Suppressor macrophage treated with lipopolysaccharide for 1 hour (primary cell): ENCODE data around the gene ASXL2.
"Not testable (repeated sequence)": the region's sequence is repeated elsewhere in the genome, so short reads cannot be mapped to it uniquely, and the experiment has no call there.

ENCODE experiments used
- DNase-seq, 3 donors: peaks; one replicate each; pipeline ENCODE4 v3.0.0-alpha.2; 2020 to 2022

The ASXL2 gene

DNA sequence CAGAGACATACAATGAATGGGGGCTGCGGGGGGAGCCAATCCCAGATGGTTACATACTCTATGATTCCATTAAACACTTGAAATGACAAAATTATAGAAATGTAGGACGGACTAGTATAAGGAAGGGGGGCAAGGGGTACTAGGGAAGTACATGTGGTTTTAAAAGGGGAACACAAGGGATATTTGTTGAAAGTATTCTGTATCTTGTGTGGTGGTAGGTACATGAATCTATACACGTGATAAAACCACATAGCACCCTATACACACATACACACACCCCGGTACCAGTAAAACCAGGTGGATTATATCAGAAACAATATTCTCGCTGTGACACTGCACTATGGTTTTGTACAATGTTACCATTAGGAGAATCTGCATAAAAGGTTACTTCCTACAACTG lies 45.4 kb downstream of the ASXL2 start:
- DNase-seq = no peak

GRCh38 chr2:25831746-25832449 lies 46.4 kb downstream of the ASXL2 start:
- DNase-seq = peak; percentile 9 to 44 (median 39)

DNA sequence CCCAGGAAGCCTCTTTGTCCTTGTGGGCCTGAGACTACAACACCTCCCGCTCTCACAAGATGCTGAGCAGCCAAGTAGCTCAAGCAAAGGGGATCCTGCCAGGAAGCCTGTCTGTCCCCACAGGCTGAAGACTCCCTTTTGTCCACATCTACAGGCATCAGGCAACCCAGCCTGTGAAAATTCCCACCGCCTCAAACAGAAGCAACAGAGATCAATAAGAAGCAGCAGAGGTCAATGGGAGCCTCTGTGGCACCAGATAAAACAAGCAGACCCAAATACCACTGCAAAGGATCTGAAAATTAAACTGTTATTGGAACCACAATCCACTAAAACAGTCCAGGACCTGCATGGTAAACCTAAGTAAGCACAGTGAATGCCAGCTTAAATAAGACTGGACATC lies 48.5 kb downstream of the ASXL2 start:
- no peak for DNase-seq

- peak in 1 of 3 donors; percentile 29 for DNase-seq
These were observed 48.9 kb downstream of the ASXL2 start for GRCh38 chr2:25829377-25829704.

DNA sequence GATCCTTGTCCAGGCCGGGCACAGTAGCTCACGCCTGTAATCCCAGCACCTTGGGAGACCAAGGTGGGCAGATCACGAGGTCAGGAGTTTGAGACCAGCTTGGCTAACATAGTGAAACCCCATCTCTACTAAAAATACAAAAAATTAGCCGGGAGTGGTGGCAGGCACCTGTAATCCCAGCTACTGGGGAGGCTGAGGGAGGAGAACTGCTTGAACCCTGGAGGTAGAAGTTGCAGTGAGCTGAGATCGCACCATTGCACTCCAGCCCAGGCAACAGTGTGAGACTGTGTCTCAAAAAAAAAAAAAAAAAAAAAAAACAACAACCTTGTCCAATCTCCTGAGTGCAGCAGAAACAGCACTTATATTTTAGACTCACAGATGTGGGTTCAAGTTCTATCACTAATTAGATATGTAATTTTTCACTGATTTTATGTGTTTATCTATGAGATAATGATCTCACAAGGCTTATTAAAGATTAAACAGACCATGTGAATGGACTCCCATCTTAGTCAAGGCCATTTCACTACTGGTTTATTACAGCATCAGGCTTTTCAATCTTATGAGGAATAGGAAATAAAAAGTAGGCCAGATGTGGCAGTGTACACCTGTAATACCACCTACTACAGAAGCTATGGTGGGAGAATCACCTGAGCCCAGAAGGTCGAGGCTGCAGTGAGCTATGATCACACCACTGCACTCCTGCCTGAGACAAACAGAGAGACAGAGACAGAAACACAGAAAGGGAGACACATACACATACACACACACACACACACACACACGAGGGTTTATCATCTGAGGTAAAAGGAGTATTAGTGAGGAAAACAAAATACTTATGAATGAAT lies 49.5 kb downstream of the ASXL2 start:
- DNase-seq = not testable (repeated sequence)

- DNase-seq = peak in 2 of 3 donors; percentile 5 to 24
These were observed 53.0 kb downstream of the ASXL2 start for GRCh38 chr2:25825238-25825637.

DNA sequence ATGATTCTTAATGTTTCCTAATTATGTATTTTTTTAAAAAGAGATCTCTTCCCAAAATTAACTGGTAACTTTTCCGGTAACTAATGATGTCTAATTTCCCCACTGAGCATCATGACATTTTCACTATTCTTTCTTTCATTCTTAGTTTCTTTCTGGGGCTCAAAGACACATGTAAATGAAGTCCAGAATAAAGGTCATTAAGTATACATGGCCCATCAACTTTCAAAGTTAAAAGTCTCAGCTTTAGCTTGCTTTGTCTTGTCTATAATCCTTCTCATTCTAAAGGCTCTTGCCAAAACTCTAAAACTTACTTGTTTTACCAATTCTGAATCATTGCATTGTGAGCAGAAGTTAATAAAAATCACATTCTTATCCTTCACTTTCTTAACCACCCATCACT lies 53.6 kb downstream of the ASXL2 start:
- DNase-seq = no peak

DNA sequence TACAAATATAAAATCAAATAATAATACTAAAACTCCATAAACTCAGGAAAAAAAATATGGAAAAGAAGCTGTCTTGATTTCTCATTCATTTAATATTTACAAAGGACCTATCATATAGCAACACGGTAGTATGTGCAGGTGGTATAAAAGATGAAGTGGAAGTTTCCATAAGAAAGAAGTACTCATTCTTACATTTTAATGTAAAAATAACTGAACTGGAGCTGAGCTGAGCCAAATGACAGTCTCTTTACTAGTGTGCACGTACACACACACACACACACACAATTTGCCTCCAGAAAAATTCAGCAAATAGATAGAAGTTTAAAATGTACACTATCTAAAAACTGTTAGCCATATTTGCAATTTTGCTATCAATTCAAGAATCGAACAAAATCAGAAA lies 54.1 kb downstream of the ASXL2 start:
- no peak for DNase-seq

GRCh38 chr2:25822190-25823117 lies 55.8 kb downstream of the ASXL2 start:
- DNase-seq = peak; percentile 38 to 66 (median 52)

DNA sequence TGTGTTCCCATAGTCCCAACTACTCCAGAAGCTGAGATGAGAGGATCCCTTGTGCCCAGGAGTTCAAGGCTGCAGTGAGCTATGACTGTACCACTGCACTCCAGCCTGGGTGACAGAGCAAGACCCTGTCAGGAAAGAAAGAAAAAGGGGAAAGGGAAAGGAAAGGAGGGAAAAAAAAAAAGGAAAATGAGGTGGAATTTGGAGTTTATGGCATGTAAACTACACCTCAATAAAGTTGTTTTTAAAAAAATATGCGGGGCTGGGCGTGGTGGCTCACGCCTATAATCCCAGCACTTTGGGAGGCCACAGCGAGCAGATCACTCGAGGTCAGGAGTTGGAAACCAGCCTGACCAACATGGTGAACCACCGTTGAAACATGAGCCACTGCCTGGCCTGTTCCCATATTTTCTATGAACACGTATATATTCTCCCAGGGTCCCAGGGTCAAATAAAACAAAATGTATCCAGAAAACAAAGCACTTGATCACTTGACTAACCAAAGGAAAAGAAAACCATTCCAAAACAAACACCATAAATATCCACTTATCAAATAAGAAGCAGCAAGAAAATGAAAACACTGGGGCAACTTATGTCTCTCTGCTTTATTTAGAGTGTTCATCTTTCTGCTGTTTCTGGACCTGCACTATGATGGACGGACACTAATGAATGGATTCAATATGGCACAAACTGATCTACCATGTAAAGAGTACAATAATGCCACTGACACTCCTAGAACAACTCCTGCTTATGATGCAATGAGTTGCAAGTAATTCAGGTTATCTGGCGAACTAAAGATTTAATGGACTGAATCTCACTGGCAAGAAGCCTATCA lies 56.8 kb downstream of the ASXL2 start:
- no peak for DNase-seq

- no peak for DNase-seq
These were observed 58.7 kb downstream of the ASXL2 start for GRCh38 chr2:25819597-25820039.

DNA sequence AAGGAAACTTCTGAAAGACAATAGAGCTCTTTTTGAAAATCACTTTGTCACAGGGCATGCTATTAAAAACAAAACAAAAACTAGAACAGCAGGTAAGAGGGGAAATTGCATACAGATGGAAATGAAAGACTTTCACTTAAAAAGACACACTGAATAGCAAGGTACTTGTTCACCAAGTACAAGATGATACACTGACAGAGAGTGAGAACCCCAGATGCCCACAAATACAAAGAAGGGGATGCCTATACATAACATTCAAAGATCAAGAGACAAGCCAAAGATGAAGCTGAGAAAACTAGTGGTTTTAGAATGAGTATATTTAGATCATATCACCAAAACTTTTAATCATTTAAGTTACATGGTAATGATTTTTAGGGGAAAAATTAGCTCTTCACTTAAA lies 60.7 kb downstream of the ASXL2 start:
- DNase-seq = no peak

DNA sequence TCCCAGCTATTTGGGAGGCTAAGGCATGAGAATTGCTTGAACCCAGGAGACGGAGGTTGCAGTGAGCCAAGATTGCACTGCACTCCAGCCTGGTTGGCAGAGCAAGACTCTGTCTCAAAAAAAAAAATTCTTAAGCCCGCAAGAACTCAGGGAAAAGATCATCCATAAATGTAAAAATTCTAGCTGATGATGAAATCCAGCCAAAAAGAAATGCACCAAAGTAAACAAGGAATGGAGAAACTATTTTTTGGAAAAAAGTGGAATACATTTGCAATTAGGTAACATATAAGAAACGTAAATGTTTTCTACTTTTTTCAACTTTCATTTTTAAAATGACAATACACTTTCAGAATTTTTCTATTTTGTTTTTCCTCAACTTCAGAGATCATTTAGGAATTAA lies 61.3 kb downstream of the ASXL2 start:
- no peak for DNase-seq

- no peak for DNase-seq
These were observed 62.0 kb downstream of the ASXL2 start for GRCh38 chr2:25816249-25816648.

- DNase-seq = no peak
These were observed 63.6 kb downstream of the ASXL2 start for GRCh38 chr2:25814681-25815080.

DNA sequence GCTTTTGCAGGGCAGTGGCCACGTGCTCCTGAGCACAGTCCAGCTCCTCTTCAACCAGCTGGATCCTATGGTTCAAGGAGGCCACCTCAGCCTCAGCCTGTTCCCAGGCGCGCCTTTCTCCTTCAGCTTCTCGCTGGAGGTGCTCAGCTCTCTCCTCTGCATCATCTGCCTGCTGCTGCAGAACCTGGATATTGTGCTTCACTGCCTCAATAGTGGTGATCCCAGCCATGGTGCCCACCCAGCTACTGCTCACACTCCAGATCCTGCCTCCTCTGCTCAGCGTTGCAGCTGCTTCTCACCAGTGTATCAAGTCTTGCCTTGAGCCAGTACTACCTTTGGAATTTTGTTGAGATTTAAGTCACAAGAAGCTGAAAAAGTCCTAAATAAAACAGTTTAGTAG lies 67.9 kb downstream of the ASXL2 start:
- DNase-seq = no peak

GRCh38 chr2:25809646-25810045 lies 68.6 kb downstream of the ASXL2 start:
- no peak for DNase-seq

DNA sequence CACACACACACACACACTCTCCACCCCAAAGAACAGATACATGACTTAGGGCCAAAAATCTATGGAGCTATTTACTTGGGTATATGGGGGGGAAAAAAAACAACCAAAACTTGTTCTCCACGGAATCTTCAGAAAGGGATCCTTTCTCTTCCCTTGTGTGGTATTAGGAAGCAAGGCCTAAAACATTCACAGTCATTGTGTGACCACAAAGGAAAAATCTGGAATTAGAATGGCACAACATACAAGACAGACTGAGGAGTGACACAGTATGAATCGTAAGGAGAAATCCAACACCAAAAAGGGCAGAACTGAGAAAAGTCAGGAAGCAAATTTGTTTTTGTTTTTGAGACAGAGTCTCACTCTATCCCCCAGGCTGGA lies 70.3 kb downstream of the ASXL2 start:
- DNase-seq = no peak

DNA sequence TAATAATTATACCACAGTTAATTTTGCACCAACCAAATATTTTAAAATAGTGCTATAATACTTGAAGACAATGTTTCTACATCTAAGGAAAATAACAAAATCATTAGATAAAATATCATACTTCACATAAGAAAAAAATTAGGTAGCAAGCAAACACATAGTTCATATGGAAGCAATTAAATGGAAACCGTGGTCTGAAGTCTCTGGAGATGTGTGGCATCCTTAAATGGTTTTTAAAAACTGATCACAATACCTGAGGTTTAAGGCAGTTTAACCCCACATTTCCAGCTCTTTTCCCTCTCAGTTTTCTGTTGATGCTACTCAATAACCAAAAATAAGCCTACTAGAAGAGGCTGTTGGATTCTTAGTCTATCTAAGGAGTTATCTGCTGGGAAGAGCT lies 71.3 kb downstream of the ASXL2 start:
- no peak for DNase-seq

DNA sequence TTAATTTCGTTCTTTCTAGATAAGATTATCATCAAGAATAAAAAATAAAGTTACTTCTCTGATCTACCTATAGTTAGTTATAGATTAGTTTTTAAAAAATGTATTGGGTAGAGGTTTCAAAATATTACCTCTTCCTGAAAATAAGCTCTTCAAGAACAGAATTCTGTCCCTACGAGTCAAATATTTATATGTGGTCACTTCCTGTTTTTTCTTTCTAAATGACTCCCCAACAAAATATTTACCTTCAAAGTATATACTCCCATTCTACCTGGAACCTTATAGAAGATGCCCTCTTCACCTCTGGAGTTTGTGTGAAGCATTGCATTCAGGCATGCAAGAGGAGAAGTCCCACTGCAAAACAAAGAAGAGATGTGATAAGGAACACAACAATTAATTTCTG lies 72.3 kb downstream of the ASXL2 start:
- no peak for DNase-seq

DNA sequence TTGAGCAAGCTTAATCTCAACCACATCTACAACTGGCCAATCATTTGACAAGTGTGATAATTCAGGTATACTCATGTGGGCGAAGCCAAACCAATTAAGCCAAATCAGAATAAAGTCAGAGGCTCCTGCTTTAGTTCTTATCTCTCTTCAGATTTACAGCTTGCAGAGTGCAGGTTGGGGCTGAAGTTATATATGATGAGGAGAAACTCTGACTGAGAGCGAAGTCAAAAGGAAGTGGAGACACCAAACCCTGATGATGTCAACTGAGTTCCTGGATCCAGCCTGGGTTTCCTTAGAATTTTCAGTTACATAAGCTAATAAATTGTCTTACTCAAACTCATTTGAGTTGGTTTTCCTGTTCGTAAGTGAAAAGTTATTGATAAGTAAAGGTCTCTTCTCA lies 73.9 kb downstream of the ASXL2 start:
- no peak for DNase-seq

DNA sequence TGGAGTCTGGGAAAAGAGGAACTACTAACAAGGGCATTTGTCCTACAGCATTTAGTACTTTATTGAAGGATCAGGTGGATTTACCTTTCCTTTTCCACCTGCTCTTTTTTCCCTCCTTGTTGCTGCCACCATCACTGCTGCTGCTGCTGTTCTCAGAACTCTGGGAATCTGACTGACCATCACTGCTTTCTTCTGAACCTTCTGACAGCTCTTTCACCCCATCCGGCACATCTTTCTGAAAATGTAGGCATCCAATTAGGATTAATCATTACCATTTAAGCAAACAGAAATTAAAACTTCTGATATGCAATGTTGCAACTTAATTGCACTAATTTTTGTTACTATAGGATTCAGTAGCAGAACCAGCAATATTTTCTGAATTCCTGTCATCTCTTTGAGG lies 79.0 kb downstream of the ASXL2 start:
- no peak for DNase-seq
